Smooth muscle cell (in vitro differentiated cells): ENCODE measurements around the gene PLEKHF1. TPM values are rescaled to one million over a fixed set of nuclear protein-coding genes. Genes with fewer than 3 reads are reported as not detected.

Source experiments
- DNase-seq: peaks from one replicate; lab custom pipeline; 2025; ENCODE audit not compliant: unreplicated experiment; lab: John Stamatoyannopoulos, UW
- H2AFZ ChIP-seq: fragments of 200-600 bp; sonication (generic); 2 replicates; pipeline ENCODE4 v1.6.0; 2016; ENCODE audit warnings: antibody characterized with exemption, low read depth, mild to moderate bottlenecking
- H3F3A ChIP-seq: fragments of 200-600 bp; sonication (generic); 2 replicates; pipeline ENCODE4 v1.6.0; 2017; ENCODE audit warnings: antibody characterized with exemption, low read depth
- H3K27ac ChIP-seq: fragments of 200-600 bp; sonication (generic); 2 replicates; pipeline ENCODE4 v1.5.1; 2016; ENCODE audit warnings: low read depth, mild to moderate bottlenecking
- H3K27me3 ChIP-seq: fragments of 200-600 bp; sonication (generic); 2 replicates; pipeline ENCODE4 v1.6.1; 2016; ENCODE audit warnings: low read depth, mild to moderate bottlenecking
- H3K36me3 ChIP-seq: fragments of 200-600 bp; sonication (generic); 2 replicates; pipeline ENCODE4 v1.5.1; 2016; ENCODE audit warnings: low read depth
- H3K4me1 ChIP-seq: fragments of 200-600 bp; sonication (generic); 2 replicates; pipeline ENCODE4 v1.5.1; 2016; ENCODE audit warnings: low read depth
- H3K4me2 ChIP-seq: fragments of 200-600 bp; sonication (generic); 2 replicates; pipeline ENCODE4 v1.6.0; 2016; ENCODE audit warnings: mild to moderate bottlenecking
- H3K4me3 ChIP-seq: fragments of 200-600 bp; sonication (generic); 2 replicates; pipeline ENCODE4 v1.5.1; 2016; ENCODE audit warnings: mild to moderate bottlenecking
- H3K79me2 ChIP-seq: fragments of 200-600 bp; sonication (generic); 2 replicates; pipeline ENCODE4 v1.6.0; 2016; ENCODE audit warnings: low read depth, mild to moderate bottlenecking
- H3K9ac ChIP-seq: fragments of 200-600 bp; sonication (generic); 2 replicates; pipeline ENCODE4 v1.6.0; 2016; ENCODE audit warnings: low read depth
- H3K9me3 ChIP-seq: fragments of 200-600 bp; sonication (generic); replicated peaks from 2 replicates; pipeline ENCODE4 v1.5.1; 2016; ENCODE audit warnings: low read depth
- H4K20me1 ChIP-seq: fragments of 200-600 bp; sonication (generic); 2 replicates; pipeline ENCODE4 v1.6.0; 2016; ENCODE audit warnings: low read depth
- WGBS: methylation state at CpG from one replicate; pipeline ENCODE4 v1.1.7; 2016; ENCODE audit warnings: low lambda C conversion rate; 5-methylcytosine and 5-hydroxymethylcytosine counted together
- polyA plus RNA-seq: library from polyadenylated mRNA; unstranded; fragments of >200 nt; fragmentation: Nextera tagmentation; extraction: Ambion mirVana; gene quantifications from 2 replicates; pipeline ENCODE4 v1.2.1, GENCODE V29; 2016
- total RNA-seq: library from RNA; depleted of rRNA; stranded (reverse); fragments of >200 nt; gene quantifications from 2 replicates; pipeline ENCODE4 v1.2.3, GENCODE V29; 2014
- TF ChIP-seq, protein P1 (sequence below): fragments of 200-600 bp; sonication (generic); IDR thresholded peaks from 2 replicates; pipeline ENCODE4 v1.5.1; 2017; ENCODE audit warnings: borderline replicate concordance, mild to moderate bottlenecking, antibody characterized with exemption; ENCODE audit not compliant: insufficient read depth, poor library complexity, severe bottlenecking

PLEKHF1 gene
- total and polyA plus RNA-seq, 2 experiments from 2014 or later = 2.2 to 4.0 TPM

DNA sequence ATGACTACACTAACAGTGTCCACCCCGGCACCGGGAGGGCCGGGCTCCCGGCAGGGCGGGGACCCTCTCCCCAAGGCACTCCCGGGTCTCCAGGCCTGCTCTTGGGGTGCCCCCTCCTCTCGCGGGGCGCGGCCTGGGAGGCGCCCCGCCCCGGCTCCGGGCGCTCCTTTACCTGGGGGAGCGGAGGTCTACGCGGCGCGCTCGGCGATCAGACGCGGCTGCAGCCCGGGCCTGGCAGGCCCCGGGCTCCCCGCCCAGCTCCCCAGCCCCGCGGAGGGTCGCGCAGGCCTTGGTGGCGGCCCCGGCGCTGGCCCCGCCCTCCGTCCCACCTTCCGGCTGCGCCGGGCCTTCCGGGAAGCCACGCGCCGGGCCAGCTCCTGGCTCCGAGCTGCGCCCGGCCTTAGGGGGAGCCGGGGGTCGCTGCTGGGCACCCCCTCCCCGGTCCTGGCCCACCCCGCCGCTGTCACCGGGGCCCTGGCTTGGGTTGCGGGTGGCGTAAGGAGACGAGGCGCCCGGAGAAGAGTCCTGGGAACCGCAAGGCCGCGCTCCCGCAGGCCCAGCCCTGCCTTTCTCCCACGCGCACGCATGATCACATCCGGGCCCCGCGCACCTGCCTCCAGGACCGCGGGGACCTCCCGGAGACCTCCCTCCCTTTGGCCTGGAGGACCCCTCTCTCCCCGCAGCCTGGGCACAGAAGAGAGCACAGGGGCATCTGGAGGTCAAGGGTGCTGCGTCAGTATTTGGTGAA, 49.9 kb downstream of the PLEKHF1 start, which contains the start of gene C19orf12:
C19orf12 (minus strand) TSS at position 309 of the 748 bp plus-strand sequence. CDS start 6,848 bp downstream, outside the sequence.
- Histone ChIP-seq H3K9me3 (no peaks in the 10 kb centered on the region), H3K27ac (peak within 1 kb of the TSS; percentile 78), H3K9ac (peak within 1 kb of the TSS; percentile 94), H3K79me2 (peaks cover 45% of the 10 kb centered on the region), H3F3A (no peaks in the 10 kb centered on the region), H4K20me1 (peaks cover 12% of the 10 kb centered on the region), H3K27me3 (no peaks in the 10 kb centered on the region), H3K4me2 (peak within 1 kb of the TSS; percentile 100), H3K4me3 (peak within 1 kb of the TSS; percentile 97), H3K36me3 (no peaks in the 10 kb centered on the region), H3K4me1 (peaks cover 11% of the 10 kb centered on the region), H2AFZ (peak within 1 kb of the TSS; percentile 92)
- 1% methylated on average over 55 of the region's 72 CpGs for WGBS
- peak; percentile 28 for DNase-seq
- TF ChIP-seq, protein P1, sequence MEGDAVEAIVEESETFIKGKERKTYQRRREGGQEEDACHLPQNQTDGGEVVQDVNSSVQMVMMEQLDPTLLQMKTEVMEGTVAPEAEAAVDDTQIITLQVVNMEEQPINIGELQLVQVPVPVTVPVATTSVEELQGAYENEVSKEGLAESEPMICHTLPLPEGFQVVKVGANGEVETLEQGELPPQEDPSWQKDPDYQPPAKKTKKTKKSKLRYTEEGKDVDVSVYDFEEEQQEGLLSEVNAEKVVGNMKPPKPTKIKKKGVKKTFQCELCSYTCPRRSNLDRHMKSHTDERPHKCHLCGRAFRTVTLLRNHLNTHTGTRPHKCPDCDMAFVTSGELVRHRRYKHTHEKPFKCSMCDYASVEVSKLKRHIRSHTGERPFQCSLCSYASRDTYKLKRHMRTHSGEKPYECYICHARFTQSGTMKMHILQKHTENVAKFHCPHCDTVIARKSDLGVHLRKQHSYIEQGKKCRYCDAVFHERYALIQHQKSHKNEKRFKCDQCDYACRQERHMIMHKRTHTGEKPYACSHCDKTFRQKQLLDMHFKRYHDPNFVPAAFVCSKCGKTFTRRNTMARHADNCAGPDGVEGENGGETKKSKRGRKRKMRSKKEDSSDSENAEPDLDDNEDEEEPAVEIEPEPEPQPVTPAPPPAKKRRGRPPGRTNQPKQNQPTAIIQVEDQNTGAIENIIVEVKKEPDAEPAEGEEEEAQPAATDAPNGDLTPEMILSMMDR = no peak

DNA sequence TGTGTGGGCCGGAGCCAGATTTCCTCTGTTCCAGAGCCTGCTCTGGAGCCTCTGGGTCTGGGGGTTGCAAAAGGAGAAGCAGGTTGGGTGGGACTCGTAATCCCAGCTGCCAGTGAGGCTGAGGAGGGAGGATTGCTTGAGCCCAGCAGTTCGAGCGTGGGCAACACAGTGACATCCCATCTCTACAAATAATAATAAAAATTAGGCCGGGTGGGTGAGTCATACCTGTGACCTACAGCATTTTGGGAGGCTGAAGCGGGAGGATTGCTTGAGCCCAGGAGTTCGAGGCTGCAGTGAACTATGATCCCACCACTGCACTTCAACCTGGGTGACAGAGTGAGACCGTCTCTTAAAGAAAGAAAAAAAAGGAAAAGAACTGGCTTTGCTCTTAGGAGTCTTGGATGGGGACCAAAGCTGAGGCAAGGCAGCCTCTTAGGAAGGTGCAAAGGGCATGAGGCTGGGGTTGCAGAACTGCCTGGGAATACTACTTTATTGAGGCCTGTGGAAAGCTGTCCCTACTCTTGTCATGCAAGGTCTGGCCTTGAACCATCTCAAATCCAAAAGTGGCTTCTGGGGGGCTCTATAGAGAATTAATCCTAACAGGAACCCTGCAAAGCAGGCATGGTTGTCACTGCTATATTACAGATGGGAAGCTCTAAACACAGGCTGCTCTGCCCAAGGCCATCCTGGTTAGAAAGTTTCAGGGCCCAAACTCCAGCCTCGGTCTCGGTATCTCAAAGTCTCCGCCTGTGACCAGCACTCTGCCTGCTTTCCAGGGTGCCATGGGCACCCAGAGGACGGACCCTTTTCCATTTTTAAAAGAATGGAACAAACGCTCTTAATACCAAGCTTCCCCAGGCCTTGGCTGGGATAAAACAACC, 50.7 kb downstream of the PLEKHF1 start:
- H3K36me3 ChIP-seq = no peaks in the 10 kb centered on the region
- H3K4me2 ChIP-seq = peak overlapping the region; percentile 100
- 59% methylated on average over 13 of the region's 13 CpGs for WGBS
- H3K27ac ChIP-seq = peak overlapping the region; percentile 78
- H3K9me3 ChIP-seq = no peaks in the 10 kb centered on the region
- no peaks in the 10 kb centered on the region for H3F3A ChIP-seq
- DNase-seq = no peak
- H3K9ac ChIP-seq = peak overlapping the region; percentile 94
- TF ChIP-seq, protein P1 = no peak
- peak overlapping the region; percentile 97 for H3K4me3 ChIP-seq
- peaks cover 45% of the 10 kb centered on the region for H3K79me2 ChIP-seq
- peak overlapping the region; percentile 92 for H2AFZ ChIP-seq
- H4K20me1 ChIP-seq = peaks cover 5% of the 10 kb centered on the region
- peaks cover 11% of the 10 kb centered on the region for H3K4me1 ChIP-seq
- no peaks in the 10 kb centered on the region for H3K27me3 ChIP-seq

DNA sequence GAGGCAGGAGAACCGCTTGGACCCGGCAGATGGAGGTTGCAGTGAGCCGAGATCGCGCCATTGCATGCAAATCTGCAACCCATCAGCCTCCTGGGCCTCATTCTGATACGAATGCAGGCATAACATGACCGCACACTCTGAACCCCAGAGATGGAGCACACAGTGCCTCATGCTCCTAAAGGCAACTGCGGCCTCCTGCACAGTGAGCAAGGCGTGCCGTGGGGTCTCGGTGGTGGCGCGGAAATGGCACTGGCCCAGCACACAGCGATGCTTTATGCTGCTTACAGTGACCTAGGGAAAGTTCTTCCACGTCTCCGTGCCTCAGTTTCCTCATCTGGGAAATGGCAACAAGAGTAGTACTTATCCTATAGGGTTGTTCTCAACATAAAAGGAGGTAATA, 51.8 kb downstream of the PLEKHF1 start:
- Histone ChIP-seq H3K9ac (no peak overlapping the region), H2AFZ (no peak overlapping the region), H3K4me3 (no peak overlapping the region), H3K27ac (no peak overlapping the region), H3K9me3 (no peaks in the 10 kb centered on the region), H3K4me1 (peaks cover 11% of the 10 kb centered on the region), H3K4me2 (no peak overlapping the region), H3F3A (no peaks in the 10 kb centered on the region), H3K36me3 (no peaks in the 10 kb centered on the region), H3K27me3 (no peaks in the 10 kb centered on the region), H3K79me2 (peaks cover 34% of the 10 kb centered on the region), H4K20me1 (no peaks in the 10 kb centered on the region)
- TF ChIP-seq, protein P1 = no peak
- 96% methylated on average over 16 of the region's 16 CpGs for WGBS
- DNase-seq = no peak
